ENCODE results near the gene KCNK17. TPM values are rescaled to one million over a fixed set of nuclear protein-coding genes. Genes with fewer than 3 reads are reported as not detected.

KCNK17 gene
- total RNA-seq, 4 donors from 2014 or later, result 0.67 to 2.1 (median 1.7) TPM; not detected in 1

GRCh38 chr6:39251406-39251805 lies 62.8 kb downstream of the KCNK17 start:
- peak in 1 of 3 donors; percentile 70 for DNase-seq
- Histone ChIP-seq H3K4me1 (peaks cover 0 to 4% (median 0%) of the 10 kb centered on the region in 4 donors), H3K4me3 (no peak overlapping the region), H3K36me3 (no peaks in the 10 kb centered on the region), H3K27ac (no peak overlapping the region), H3K27me3 (no peaks in the 10 kb centered on the region), H3K9me3 (no peaks in the 10 kb centered on the region)
- TF ChIP-seq, protein P1, sequence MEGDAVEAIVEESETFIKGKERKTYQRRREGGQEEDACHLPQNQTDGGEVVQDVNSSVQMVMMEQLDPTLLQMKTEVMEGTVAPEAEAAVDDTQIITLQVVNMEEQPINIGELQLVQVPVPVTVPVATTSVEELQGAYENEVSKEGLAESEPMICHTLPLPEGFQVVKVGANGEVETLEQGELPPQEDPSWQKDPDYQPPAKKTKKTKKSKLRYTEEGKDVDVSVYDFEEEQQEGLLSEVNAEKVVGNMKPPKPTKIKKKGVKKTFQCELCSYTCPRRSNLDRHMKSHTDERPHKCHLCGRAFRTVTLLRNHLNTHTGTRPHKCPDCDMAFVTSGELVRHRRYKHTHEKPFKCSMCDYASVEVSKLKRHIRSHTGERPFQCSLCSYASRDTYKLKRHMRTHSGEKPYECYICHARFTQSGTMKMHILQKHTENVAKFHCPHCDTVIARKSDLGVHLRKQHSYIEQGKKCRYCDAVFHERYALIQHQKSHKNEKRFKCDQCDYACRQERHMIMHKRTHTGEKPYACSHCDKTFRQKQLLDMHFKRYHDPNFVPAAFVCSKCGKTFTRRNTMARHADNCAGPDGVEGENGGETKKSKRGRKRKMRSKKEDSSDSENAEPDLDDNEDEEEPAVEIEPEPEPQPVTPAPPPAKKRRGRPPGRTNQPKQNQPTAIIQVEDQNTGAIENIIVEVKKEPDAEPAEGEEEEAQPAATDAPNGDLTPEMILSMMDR (IDR thresholded peaks at IDR 0.05), result no peak
- no peak for TF ChIP-seq POLR2A (IDR thresholded peaks at IDR 0.05)

DNA sequence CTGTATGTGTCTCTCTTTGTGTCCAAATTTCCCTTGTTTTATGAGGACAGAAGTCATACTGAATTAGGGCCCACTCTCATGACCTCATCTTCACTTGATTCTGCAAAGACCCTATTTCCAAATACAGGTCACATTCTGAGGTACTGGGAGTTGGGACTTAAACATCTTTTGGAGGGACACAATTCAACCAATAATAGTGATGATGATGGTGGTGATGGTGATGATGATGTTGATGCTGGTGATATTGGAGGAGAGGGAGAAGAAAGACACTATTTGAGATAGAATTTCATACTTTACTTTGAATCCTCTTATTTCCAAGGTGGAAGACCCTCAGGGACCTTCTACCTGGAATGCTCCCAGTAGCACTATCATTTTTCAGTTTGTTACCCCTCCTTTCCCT lies 63.7 kb downstream of the KCNK17 start:
- H3K27me3 ChIP-seq, result no peaks in the 10 kb centered on the region
- no peak overlapping the region for H3K27ac ChIP-seq
- TF ChIP-seq, protein P1 (IDR thresholded peaks at IDR 0.05), result no peak
- TF ChIP-seq POLR2A (IDR thresholded peaks at IDR 0.05), result no peak
- no peaks in the 10 kb centered on the region for H3K9me3 ChIP-seq
- H3K36me3 ChIP-seq, result no peaks in the 10 kb centered on the region
- H3K4me3 ChIP-seq, result no peak overlapping the region
- DNase-seq, result no peak
- peaks cover 0 to 4% (median 0%) of the 10 kb centered on the region in 4 donors for H3K4me1 ChIP-seq

DNA sequence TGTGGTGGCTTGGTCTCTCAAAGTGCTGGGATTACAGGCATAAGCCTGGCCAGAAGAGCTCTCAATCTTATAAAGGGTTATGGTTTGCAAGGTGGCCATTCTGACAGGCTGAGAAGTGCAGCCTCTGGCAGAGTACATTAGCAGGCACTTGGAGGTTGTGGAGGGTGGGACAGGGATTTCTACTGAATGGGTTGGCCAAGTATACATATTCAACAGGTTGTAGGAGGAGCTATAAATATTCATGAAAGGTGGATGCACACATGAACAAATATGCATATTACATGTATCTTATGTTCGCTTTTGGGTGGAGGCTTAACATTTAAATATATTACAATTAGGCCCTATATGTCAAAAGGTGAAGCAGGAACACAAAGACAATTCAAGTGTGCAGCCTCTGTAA lies 64.9 kb downstream of the KCNK17 start:
- Histone ChIP-seq H3K4me3 (no peak overlapping the region), H3K4me1 (peaks cover 0 to 4% (median 0%) of the 10 kb centered on the region in 4 donors), H3K9me3 (no peaks in the 10 kb centered on the region), H3K36me3 (no peaks in the 10 kb centered on the region), H3K27me3 (no peaks in the 10 kb centered on the region), H3K27ac (no peak overlapping the region)
- TF ChIP-seq, protein P1 (IDR thresholded peaks at IDR 0.05), result no peak
- no peak for TF ChIP-seq POLR2A (IDR thresholded peaks at IDR 0.05)
- no peak for DNase-seq

Other genes starting within 250 kb of the KCNK17 start
- 10 to 100 TPM; 12.4 to 24.7 (median 19.1) TPM for gene SAYSD1, start 199.2 kb downstream of the KCNK17 start, total RNA-seq
- gene KCNK5, start 84.9 kb downstream of the KCNK17 start, total RNA-seq, result 100 to 1,000 TPM in 3 of 4 donors, 10 to 100 TPM in 1; 10.7 to 150 (median 115) TPM
- not detected for gene KCNK16, start 8.3 kb upstream of the KCNK17 start, total RNA-seq

All from Peyer's patch (tissue), 4 donors.